Sigmoid colon (tissue), 4 donors: ENCODE measurements around the gene ARRDC5.

Source experiments
- EP300 ChIP-seq, 4 donors: sonication (generic); formaldehyde crosslinking; IDR thresholded peaks; one replicate each; pipeline ENCODE4 v1.6.1; 2017; ENCODE audit warnings: antibody characterized with exemption in 4 of 4
- POLR2A ChIP-seq, 2 donors: fragments of 450-650 bp; IDR thresholded peaks; one replicate each; pipeline ENCODE4 v1.6.1; 2016; ENCODE audit warnings: antibody characterized with exemption in 2 of 2, mild to moderate bottlenecking in 2 of 2, moderate library complexity in 2 of 2
- POLR2AphosphoS5 ChIP-seq, 4 donors: sonication (generic); formaldehyde crosslinking; IDR thresholded peaks; one replicate each; pipeline ENCODE4 v1.6.1; 2017; ENCODE audit warnings: antibody characterized with exemption in 4 of 4
- TF ChIP-seq, protein P1 (sequence below), 4 experiments: fragments of 450-650 bp in 3 of 4; fragments of 200-600 bp in 1 of 4; IDR thresholded peaks; one replicate each; pipeline ENCODE4 v1.5.1; 2016 to 2019; ENCODE audit warnings: antibody characterized with exemption in 4 of 4, mild to moderate bottlenecking in 3 of 4, moderate library complexity in 2 of 4

DNA sequence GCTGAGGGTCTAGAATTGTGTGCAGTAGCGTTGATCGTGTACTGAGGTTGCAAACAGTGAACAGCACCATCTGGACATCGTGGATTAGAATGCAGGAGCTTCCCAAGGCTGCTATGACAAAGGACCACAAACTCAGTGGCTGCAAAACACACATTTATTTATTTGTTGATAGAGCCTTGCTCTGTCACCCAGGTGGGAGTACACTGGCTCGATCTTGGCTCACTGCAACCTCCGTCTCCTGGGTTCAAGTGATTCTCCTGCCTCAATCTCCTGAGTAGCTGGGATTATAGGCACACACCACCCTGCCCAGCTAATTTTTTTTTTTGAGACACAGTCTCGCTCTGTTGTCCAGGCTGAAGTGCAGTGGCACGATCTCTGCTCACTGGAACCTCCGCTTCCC is 4.3 kb upstream of the ARRDC5 start:
- TF ChIP-seq, protein P1, sequence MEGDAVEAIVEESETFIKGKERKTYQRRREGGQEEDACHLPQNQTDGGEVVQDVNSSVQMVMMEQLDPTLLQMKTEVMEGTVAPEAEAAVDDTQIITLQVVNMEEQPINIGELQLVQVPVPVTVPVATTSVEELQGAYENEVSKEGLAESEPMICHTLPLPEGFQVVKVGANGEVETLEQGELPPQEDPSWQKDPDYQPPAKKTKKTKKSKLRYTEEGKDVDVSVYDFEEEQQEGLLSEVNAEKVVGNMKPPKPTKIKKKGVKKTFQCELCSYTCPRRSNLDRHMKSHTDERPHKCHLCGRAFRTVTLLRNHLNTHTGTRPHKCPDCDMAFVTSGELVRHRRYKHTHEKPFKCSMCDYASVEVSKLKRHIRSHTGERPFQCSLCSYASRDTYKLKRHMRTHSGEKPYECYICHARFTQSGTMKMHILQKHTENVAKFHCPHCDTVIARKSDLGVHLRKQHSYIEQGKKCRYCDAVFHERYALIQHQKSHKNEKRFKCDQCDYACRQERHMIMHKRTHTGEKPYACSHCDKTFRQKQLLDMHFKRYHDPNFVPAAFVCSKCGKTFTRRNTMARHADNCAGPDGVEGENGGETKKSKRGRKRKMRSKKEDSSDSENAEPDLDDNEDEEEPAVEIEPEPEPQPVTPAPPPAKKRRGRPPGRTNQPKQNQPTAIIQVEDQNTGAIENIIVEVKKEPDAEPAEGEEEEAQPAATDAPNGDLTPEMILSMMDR (IDR thresholded peaks at IDR 0.05): no peak
- no peak for TF ChIP-seq POLR2A (IDR thresholded peaks at IDR 0.05)
- TF ChIP-seq POLR2AphosphoS5 (IDR thresholded peaks at IDR 0.05): no peak
- TF ChIP-seq EP300 (IDR thresholded peaks at IDR 0.05): no peak
